Measurements from ENCODE around the gene ZNF740. TPM values are rescaled to one million over a fixed set of nuclear protein-coding genes. Genes with fewer than 3 reads are reported as not detected.

Gene ZNF740
- total and polyA plus RNA-seq, 10 of the 15 experiments (the other 5 are each of a cell fraction or from before 2014, with no cell fraction given) = 1.4 to 33.6 (median 11.3) TPM

DNA sequence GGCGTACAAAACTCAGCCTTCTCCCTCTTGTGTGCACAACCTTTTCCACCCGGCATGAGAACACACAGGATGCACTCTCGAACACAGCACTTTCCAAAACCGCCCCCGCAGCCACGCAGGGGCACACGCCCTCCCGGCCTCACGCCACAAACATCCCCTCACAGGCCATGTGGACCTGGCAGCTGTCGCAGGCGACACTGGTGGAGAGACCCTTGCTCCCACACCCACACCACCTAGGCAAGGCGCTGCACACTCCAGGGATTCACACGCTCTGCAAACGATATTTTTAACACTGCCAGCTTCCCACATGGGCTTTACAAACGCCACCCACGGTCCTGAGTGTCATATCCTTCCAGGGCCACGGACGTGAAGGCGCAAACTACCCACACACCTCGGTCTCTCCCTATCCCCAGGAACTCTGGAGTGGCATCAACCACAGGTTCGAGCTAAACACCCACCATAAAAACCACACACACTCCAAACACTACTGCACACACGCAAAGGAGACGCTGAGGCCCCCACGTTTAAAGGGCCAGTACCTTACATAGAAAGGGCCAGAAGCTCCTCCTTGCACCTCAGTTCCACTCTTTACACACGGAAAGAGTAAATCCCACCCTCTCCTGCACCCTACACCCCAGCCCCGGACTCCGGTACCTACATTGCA is 38.9 kb downstream of the ZNF740 start (continued):
- TF ChIP-seq CUX1 (IDR thresholded peaks at IDR 0.05; ENCODE audit: insufficient replicate concordance, low read depth, low read length) (no peak), NBN (IDR thresholded peaks at IDR 0.05) (peak; percentile 84; the same call in 1 of the 2 replicates), HDAC2 (IDR thresholded peaks at IDR 0.05) (no peak), ZNF207 (IDR thresholded peaks at IDR 0.05; ENCODE audit: borderline replicate concordance) (0 out of 2 replicates have a peak, but pooled peaks have one; percentile 9), ETV6 (conservative IDR thresholded peaks at IDR 0.05 in 1 of 2, IDR thresholded peaks at IDR 0.05 in 1 of 2; ENCODE audit: borderline replicate concordance in 1 of 2, low read depth in 1 of 2) (peak in 1 of 2 experiments; percentile 45; a peak in 2 of 4 replicates), BACH1 (IDR thresholded peaks at IDR 0.05; ENCODE audit: borderline replicate concordance) (no peak), SMAD1 (IDR thresholded peaks at IDR 0.05; ENCODE audit: low read depth, partially characterized antibody) (no peak), BCL11A (IDR thresholded peaks at IDR 0.05; ENCODE audit: low read depth, low read length) (peak; percentile 30; the same call in 1 of the 2 replicates), JUNB (IDR thresholded peaks at IDR 0.05) (no peak), NR2C1 (IDR thresholded peaks at IDR 0.05) (no peak), WRNIP1 (IDR thresholded peaks at IDR 0.05; ENCODE audit: borderline replicate concordance, low read depth, low read length) (no peak), SIN3A (IDR thresholded peaks at IDR 0.05; ENCODE audit: low read depth, low read length) (peak; percentile 68; the same call in 1 of the 2 replicates), FOS (IDR thresholded peaks at IDR 0.05; ENCODE audit: borderline replicate concordance, extremely low read depth, insufficient read length) (no peak), NFYB (IDR thresholded peaks at IDR 0.05; ENCODE audit: insufficient read depth, low read depth, low read length) (no peak), USF1 (IDR thresholded peaks at IDR 0.05; ENCODE audit: borderline replicate concordance, extremely low read length, insufficient read depth, low read depth, low read length) (no peak), SRF (IDR thresholded peaks at IDR 0.05; ENCODE audit: low read depth in 2 of 2, low read length in 2 of 2) (no peak), NRF1 (conservative IDR thresholded peaks at IDR 0.05; ENCODE audit: low read depth, low read length) (no peak), TCF7 (IDR thresholded peaks at IDR 0.05; ENCODE audit: borderline replicate concordance) (no peak), SUPT20H (IDR thresholded peaks at IDR 0.05; ENCODE audit: borderline replicate concordance, control insufficient read depth, low read depth, low read length) (no peak)
- TF ChIP-seq, protein P1, sequence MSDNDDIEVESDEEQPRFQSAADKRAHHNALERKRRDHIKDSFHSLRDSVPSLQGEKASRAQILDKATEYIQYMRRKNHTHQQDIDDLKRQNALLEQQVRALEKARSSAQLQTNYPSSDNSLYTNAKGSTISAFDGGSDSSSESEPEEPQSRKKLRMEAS (IDR thresholded peaks at IDR 0.05; ENCODE audit: low read depth, low read length) = peak; percentile 65
- TF ChIP-seq, protein P2, sequence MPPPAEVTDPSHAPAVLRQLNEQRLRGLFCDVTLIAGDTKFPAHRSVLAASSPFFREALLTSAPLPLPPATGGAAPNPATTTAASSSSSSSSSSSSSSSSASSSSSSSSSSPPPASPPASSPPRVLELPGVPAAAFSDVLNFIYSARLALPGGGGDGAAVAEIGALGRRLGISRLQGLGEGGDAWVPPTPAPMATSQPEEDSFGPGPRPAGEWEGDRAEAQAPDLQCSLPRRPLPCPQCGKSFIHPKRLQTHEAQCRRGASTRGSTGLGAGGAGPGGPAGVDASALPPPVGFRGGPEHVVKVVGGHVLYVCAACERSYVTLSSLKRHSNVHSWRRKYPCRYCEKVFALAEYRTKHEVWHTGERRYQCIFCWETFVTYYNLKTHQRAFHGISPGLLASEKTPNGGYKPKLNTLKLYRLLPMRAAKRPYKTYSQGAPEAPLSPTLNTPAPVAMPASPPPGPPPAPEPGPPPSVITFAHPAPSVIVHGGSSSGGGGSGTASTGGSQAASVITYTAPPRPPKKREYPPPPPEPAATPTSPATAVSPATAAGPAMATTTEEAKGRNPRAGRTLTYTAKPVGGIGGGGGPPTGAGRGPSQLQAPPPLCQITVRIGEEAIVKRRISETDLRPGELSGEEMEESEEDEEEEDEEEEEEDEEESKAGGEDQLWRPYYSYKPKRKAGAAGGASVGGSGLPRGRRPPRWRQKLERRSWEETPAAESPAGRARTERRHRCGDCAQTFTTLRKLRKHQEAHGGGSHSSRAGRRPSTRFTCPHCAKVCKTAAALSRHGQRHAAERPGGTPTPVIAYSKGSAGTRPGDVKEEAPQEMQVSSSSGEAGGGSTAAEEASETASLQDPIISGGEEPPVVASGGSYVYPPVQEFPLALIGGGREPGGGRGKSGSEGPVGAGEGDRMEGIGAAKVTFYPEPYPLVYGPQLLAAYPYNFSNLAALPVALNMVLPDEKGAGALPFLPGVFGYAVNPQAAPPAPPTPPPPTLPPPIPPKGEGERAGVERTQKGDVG (CRISPR knock-in tag; IDR thresholded peaks at IDR 0.05) = no peak

Measured in GM12878 (cell line).